HL-60 (cell line): ENCODE results near the gene TPI1.

Source experiments
- DNase-seq, 2 experiments: peaks; one replicate each; pipeline ENCODE4 v3.0.0-alpha.2; 2010 to 2020; ENCODE audit warnings: low read depth in 1 of 2, low spot score in 1 of 2
- H3K27ac ChIP-seq: fragments of 250-450 bp; sonication (Bioruptor Pico); replicated peaks from 2 replicates; pipeline ENCODE4 v1.5.1; 2020; ENCODE audit warnings: mild to moderate bottlenecking, moderate library complexity
- H3K27me3 ChIP-seq: fragments of 250-450 bp; sonication (Bioruptor Pico); 2 replicates; pipeline ENCODE4 v1.5.1; 2021; ENCODE audit warnings: mild to moderate bottlenecking, moderate library complexity; ENCODE audit not compliant: insufficient read depth, poor library complexity, severe bottlenecking
- H3K4me3 ChIP-seq: replicated peaks from 2 replicates; pipeline ENCODE4 v1.5.1; 2011; ENCODE audit warnings: mild to moderate bottlenecking, control low read depth, low read length; ENCODE audit not compliant: insufficient read depth
- GABPA ChIP-seq: IDR thresholded peaks from 2 replicates; pipeline ENCODE4 v1.6.1; 2012; ENCODE audit warnings: low read depth
- POLR2AphosphoS5 ChIP-seq: IDR thresholded peaks from 2 replicates; pipeline ENCODE4 v1.6.1; 2012; ENCODE audit warnings: low read depth
- SPI1 ChIP-seq: IDR thresholded peaks from 2 replicates; pipeline ENCODE4 v1.6.1; 2012; ENCODE audit warnings: low read depth, mild to moderate bottlenecking, borderline replicate concordance
- TF ChIP-seq, protein P1 (sequence below): IDR thresholded peaks from 2 replicates; pipeline ENCODE4 v1.6.1; 2012; ENCODE audit warnings: low read depth; ENCODE audit not compliant: insufficient replicate concordance
- TF ChIP-seq, protein P2 (sequence below): IDR thresholded peaks from one replicate; pipeline ENCODE4 v1.5.1; 2011; ENCODE audit warnings: low read length, control low read depth, inconsistent platforms; ENCODE audit not compliant: insufficient read depth

The TPI1 gene

DNA sequence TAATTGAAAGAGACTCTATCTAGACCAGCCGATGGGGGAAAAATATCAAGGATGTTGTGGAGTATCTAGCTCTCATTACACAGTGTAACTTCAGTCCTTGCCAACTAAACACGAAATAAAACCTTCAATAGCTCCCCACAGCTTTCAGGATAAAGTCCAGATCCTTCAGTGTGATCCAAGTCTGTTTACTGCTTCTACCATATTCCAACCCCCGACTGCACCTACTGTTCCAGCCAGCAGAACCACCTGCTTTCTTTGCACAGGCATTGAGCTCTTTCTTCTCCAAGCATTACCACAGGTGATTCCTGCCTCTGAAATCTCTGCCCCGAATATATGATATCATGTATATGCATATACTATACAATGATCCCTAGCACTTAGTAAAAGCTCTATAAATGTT lies 35.1 kb downstream of the TPI1 start:
- H3K27me3 ChIP-seq, result no peaks in the 10 kb centered on the region
- no peak for TF ChIP-seq SPI1
- TF ChIP-seq, protein P1, sequence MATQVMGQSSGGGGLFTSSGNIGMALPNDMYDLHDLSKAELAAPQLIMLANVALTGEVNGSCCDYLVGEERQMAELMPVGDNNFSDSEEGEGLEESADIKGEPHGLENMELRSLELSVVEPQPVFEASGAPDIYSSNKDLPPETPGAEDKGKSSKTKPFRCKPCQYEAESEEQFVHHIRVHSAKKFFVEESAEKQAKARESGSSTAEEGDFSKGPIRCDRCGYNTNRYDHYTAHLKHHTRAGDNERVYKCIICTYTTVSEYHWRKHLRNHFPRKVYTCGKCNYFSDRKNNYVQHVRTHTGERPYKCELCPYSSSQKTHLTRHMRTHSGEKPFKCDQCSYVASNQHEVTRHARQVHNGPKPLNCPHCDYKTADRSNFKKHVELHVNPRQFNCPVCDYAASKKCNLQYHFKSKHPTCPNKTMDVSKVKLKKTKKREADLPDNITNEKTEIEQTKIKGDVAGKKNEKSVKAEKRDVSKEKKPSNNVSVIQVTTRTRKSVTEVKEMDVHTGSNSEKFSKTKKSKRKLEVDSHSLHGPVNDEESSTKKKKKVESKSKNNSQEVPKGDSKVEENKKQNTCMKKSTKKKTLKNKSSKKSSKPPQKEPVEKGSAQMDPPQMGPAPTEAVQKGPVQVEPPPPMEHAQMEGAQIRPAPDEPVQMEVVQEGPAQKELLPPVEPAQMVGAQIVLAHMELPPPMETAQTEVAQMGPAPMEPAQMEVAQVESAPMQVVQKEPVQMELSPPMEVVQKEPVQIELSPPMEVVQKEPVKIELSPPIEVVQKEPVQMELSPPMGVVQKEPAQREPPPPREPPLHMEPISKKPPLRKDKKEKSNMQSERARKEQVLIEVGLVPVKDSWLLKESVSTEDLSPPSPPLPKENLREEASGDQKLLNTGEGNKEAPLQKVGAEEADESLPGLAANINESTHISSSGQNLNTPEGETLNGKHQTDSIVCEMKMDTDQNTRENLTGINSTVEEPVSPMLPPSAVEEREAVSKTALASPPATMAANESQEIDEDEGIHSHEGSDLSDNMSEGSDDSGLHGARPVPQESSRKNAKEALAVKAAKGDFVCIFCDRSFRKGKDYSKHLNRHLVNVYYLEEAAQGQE, result no peak
- TF ChIP-seq GABPA, result no peak
- no peak for TF ChIP-seq POLR2AphosphoS5
- TF ChIP-seq, protein P2, sequence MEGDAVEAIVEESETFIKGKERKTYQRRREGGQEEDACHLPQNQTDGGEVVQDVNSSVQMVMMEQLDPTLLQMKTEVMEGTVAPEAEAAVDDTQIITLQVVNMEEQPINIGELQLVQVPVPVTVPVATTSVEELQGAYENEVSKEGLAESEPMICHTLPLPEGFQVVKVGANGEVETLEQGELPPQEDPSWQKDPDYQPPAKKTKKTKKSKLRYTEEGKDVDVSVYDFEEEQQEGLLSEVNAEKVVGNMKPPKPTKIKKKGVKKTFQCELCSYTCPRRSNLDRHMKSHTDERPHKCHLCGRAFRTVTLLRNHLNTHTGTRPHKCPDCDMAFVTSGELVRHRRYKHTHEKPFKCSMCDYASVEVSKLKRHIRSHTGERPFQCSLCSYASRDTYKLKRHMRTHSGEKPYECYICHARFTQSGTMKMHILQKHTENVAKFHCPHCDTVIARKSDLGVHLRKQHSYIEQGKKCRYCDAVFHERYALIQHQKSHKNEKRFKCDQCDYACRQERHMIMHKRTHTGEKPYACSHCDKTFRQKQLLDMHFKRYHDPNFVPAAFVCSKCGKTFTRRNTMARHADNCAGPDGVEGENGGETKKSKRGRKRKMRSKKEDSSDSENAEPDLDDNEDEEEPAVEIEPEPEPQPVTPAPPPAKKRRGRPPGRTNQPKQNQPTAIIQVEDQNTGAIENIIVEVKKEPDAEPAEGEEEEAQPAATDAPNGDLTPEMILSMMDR, result no peak
- no peak overlapping the region for H3K27ac ChIP-seq
- no peak for DNase-seq
- H3K4me3 ChIP-seq, result no peak overlapping the region

DNA sequence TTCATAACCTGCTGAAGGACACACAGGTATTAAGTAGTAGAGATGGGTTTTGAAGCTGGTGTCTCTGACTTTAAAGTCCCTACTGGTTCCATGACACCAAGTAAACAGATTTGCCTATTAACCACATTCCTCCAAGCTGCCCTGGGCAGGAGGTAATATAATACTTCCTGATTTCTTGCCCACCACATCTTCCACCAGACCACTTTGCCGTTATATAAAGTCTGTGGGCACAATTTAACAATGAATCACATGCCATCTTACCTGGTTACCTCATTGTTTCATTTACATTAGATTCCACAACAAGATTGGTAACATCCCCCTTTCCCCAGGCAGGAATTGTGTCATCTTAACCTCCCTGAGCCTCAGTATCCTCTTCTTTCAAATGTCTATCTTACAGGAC lies 36.4 kb downstream of the TPI1 start:
- Histone ChIP-seq H3K27ac (no peak overlapping the region; the same call in 1 of the 2 replicates), H3K4me3 (no peak overlapping the region), H3K27me3 (no peaks in the 10 kb centered on the region)
- DNase-seq, result no peak
- TF ChIP-seq, protein P1, result no peak
- TF ChIP-seq GABPA, result no peak
- TF ChIP-seq SPI1, result no peak
- TF ChIP-seq POLR2AphosphoS5, result no peak
- TF ChIP-seq, protein P2, result no peak

DNA sequence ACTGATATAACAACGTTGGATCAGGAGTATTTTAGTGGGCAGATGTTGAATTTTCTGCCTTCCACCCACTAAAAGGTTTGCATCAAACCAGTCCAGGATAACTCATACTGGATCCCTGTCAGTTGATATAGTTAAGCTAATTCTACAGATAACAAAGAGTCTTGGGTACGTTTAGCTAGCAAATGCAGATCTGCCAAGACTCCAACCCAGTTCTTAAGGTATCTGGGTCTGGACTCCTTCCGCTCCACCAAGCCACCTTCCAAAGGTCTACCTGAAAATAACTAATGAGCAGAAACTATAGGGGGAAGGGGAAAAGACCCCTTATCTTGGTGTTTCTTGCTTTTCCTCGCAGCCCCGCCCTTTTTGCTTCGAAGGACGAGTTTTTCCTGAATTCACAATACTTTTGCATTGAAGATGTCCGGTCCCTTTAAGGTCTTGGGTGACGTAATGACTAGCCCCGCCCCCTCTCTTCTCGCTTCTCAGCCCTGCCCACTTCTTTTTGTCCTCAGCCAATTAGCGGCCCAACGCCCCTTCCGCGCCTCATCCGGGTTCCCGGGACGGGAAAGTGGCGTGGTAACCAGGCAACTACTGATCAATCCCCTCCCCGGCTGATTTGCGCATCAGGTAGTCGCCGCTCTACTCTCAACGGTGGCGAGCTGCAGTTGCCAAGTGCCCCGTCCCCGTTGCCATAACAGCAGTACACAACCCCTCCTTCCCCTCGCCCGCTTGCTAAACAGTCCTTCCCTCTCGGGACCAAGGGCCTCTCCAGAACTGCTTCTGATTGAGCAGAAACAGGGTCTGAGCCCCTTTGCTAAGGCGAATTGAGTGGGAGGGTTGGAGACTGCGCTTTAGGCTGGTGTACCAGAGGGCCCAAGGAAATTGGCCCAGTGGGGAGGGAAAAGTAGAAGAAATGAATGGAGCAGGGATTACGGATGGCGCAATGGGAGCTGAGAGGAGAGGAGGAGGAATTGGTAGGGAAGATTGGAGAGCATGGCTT lies 37.2 kb downstream of the TPI1 start, which contains the start of gene LRRC23:
Gene LRRC23, plus strand, starts transcription at position 543 of the 997 bp plus-strand sequence. CDS start 812 bp downstream, outside the sequence.
- DNase-seq, result peak; percentile 90 to 97
- Histone ChIP-seq H3K27me3 (no peaks in the 10 kb centered on the region), H3K4me3 (peak within 1 kb of the TSS; percentile 81), H3K27ac (peak within 1 kb of the TSS; percentile 83)
- TF ChIP-seq, protein P2, result no peak
- no peak for TF ChIP-seq SPI1
- TF ChIP-seq, protein P1, result no peak
- TF ChIP-seq POLR2AphosphoS5, result no peak
- no peak for TF ChIP-seq GABPA
